Tongue (tissue), 2 donors: Measurements from ENCODE around the gene PREPL. TPM values are rescaled to one million over a fixed set of nuclear protein-coding genes. Genes with fewer than 3 reads are reported as not detected.
A peak's percentile ranks its signal among the peaks of the same experiment; 100 is the strongest.
"Not testable (repeated sequence)": the region's sequence is repeated elsewhere in the genome, so short reads cannot be mapped to it uniquely, and the experiment has no call there.

Source experiments
- DNase-seq: peaks from one replicate; pipeline ENCODE4 v3.0.0-alpha.2; 2015
- total RNA-seq: library from RNA; depleted of rRNA; stranded (reverse); fragments of >200 nt; gene quantifications from one replicate; pipeline ENCODE4 v1.2.3, GENCODE V29; 2014

The PREPL gene
- total RNA-seq, 1 donor from 2014 or later: 193 TPM

DNA sequence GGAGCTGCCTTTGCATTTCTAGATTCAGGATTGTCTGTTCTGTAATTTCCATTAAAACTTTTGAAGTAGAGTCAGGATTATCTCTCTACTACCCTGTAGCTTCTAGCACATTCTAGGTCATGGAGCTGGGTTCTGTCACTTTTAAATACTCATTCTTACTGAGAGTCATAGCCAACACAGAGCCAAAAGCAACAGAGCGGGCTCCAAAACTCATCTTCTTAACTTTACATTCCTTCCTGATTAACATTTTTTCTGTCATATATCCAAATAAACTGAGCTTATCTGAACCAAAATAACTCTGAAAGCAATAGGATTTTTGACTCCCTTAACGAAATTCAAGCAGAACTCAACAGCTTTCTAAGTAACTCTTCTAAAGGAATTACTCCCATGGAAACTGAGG is 12.9 kb downstream of the PREPL start:
- peak; percentile 21 for DNase-seq

GRCh38 chr2:44347526-44347925 is 13.8 kb downstream of the PREPL start:
- DNase-seq: peak; percentile 48

- no peak for DNase-seq
These were observed 18.4 kb downstream of the PREPL start for GRCh38 chr2:44342854-44343253.

DNA sequence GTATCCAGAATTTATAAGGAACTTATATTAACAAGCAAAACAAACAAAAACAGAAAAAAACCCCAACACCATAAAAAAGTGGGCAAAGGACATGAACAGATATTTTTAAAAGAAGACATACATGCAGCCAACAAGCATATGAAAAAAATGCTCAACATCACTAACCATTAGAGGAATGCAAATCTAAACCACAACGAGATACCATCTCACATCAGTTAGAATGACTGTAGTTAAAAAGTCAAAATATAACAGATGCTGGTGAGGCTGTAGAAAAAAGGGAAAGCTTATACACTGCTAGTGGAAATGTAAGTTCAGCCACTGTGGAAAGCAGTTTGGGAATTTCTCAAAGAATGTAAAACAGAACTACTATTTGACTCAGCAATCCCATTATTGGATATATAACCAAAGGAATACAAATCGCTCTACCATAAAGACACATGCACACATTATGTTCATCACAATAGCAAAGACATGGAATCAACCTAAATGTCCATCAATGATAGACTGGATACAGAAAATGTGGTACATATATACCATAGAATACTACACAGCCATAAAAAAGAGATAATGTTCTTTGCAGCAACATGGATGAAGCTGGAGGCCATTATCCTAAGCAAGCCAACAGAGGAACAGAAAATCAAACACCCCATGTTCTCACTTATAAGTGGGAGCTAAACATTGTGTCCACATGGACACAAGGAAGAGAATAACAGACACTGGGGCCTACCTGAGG is 25.3 kb downstream of the PREPL start:
- no peak for DNase-seq

DNA sequence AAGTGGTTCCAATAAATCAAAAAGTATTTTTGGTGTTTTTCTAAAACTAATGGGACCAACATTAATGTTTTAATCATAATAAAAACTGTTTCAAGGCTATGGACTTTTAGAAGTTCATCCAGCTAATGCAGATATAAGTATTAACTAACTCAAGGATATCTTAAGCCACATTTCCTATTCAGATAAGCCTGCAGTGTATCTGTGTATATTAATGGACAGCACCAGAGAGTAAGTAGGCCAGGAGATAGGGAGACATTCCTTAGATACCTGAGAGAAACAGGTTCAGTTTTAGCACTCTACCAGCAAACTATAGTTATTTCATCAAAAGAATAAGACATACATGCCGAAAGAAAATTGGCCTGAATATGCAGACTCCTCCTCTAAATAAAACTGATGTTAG is 27.3 kb downstream of the PREPL start:
- no peak for DNase-seq

DNA sequence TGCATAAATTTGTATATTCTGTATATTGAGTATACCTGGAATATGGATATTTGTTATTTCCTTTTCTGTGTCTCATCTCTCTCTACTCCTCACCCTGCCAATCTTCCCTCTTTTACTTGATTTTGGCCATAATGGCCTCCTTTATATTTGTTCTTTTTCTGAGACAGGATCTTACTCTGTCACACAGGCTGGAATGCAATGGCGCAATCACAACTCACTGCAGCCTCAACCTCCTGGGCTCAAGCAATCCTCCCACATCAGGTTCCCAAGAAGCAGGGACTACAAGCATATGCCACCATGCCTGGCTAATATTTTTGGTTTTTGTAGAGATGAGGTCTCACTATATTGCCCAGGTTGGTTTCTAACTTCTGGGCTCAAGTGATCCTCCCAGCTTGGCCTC is 30.5 kb downstream of the PREPL start:
- DNase-seq: no peak

DNA sequence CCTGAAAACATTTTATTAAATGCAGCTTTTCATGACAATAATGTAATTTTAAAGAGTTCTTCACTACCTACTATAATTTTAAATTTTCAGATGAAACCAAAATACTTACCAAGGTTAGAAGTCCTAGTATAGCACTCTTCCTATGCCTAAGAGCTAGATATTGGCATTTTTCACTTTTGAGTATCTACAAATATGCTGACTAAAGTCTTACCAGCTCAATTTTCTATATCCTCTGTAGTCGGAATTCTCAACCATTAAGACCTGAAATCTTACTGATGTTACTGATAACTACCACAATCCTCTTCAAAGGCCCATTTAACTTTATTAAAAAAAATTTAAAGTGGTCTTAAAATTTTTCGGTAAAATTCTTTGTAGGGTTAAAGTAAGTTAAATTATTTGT is 32.0 kb downstream of the PREPL start:
- no peak for DNase-seq

DNA sequence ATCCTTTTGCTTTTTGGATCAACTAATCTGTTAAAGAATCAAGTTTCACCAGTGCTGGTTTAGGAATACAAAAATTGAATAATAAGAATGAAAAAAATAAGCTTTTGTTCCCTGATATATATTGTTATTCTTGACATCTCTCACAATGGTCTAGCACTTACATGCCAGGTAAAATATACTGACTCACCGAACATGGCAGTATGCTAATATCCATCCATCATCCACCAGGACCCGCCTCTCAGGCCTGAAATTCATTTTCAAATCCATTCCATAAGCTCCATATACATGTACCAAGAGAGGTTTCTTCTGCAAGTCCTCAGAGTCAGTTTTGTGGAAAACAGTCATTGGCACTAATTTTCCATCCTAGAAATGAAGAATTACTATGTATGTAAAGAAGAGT is 32.5 kb downstream of the PREPL start:
- no peak for DNase-seq

DNA sequence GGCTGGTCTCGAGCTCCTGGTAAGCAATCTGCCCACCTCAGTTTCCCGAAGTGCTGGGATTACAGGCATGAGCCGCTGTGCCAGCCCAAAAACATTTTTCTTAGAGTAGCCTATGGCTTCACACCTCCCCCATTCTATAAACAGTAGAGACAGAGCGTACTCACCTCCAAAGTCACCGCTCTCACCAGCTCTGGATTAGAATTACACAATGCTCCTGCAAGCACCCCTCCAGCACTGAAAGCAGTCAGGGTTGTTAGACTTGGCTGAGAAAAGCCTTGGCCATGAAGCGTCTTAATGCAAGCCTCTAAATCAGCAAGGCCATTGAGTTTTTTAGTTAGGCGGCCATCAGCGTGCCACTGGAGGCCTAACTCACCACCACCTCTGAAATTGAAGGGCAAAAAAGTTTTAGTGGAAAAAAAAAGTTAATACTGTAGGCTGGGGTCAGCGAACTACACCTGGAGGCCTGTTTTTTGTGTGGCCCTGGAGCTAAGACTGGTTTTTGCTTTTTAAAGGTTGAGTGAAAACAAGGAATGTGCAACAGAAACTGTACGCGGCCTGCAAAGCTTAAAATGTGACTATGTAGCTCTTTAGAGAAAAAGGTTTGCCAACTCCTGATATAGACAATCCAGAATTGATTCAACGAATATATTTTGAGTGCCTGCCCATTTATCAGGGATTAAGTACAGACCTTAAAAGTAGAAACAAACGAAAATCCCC is 34.6 kb downstream of the PREPL start:
- DNase-seq: no peak

DNA sequence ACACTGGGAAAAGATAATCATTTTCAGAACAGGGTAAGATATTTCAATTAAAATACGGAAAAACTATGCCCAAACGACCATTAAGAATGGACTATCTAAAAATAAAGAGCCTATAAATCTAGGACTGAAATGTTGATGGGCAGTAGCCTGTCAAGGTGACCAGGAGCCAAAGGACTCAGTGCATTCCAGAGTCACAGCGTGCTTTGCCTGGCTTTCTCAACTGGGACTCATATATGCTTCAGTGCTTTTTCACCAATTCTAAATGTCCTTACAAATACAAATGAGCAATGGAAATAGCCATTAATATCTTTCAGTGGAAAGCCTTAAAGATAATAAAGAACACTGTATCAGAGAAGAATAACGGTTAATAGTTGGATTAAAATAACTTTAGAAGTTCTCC is 35.4 kb downstream of the PREPL start:
- DNase-seq: no peak

DNA sequence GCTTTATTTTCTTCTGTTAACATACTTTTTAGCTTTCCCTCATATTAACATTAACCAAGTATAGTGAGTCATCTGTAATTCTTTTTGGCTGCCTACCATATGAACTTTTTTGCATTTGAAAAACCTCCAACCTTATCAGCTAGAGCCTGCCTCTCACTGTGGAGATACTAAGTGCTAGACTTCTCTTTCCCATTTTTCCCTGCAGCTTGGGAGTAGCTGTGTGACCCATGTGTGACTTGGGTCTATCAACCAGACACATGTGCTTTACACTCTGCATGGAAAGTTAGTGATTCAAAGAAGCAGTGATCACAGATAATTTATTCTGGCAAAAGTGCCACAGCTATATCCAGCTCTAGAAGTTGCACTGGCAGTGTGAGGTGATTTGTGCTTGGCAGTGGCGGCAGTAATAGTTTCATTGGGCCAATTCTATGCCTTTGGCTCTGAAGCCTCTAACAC is 36.3 kb downstream of the PREPL start:
- DNase-seq: no peak

- no peak for DNase-seq
These were observed 39.9 kb downstream of the PREPL start for GRCh38 chr2:44321360-44321759.

DNA sequence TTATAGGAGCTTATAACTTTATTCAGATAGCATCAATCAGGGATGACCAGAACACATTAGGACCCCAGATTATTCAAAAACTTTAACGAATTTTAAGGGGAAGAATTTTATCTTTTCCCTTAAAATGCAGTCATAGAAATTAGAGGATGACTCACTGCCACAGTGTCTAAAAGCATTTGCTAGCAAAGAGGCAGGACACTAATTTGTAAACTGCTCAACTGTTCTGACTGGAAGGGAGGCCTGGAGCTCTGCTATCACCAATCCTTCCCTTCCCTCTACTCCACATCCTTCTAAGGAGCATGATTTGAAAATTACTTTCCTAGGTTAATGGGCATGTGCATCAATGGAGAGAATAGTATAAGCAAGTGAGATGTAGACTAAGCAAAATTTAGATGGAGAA is 40.5 kb downstream of the PREPL start:
- no peak for DNase-seq

DNA sequence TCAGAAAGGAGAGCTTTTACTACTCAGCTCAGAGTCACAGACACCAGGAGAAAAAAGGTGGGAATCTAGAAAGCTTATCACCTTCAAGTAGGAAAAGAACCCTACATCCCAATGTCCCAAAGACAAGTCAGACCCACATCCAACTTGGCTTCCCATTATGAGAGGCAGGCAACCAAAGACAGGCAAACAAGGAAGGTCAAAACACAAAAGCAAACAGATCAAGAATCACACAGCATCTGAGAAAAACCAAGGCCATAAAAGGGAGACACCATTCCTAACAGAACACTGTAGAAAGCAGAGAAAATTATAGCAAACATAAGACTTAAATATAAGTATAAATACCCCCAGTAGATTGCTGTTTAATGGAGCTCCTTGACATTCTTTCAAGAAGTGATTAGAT is 45.3 kb downstream of the PREPL start:
- no peak for DNase-seq

DNA sequence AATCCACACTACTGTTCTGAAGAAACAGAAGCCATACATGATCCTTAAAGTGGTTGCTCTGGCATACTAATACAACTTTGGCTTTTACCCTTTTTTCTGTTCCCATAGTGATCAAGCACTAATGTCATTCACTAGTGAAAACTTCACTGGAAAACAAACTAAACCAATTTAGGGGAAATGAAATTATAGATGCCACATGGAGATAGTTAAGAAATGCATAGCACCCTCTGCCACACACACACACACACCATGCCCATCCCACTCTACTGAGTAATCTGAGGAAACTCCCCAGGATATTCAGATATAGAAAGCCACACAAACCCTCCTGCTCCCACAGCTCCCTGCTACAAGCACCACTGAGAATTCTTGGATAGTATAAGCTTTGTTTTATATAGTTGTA is 46.9 kb downstream of the PREPL start:
- DNase-seq: no peak

- no peak for DNase-seq
These were observed 51.0 kb downstream of the PREPL start for GRCh38 chr2:44310287-44310686.

GRCh38 chr2:44305882-44306281 is 55.4 kb downstream of the PREPL start:
- no peak for DNase-seq

- no peak for DNase-seq
These were observed 57.0 kb downstream of the PREPL start for GRCh38 chr2:44304258-44304657.

DNA sequence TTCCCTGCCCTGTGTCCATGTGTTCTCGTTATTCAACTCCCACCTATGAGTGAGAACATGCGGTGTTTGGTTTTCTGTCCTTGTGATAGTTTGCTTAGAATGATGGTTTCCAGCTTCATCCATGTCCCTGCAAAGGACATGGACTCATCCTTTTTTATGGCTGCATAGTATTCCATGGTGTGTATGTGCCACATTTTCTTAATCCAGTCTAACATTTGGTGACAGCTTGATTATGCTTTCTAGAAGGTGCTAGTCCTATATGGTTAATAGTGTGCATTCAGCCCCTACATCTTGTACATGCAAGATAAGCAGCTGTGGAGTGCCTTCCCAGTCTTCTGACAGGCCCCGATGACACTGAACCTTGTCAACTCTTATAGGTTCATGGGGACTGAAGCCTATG is 57.5 kb downstream of the PREPL start:
- not testable (repeated sequence) for DNase-seq

DNA sequence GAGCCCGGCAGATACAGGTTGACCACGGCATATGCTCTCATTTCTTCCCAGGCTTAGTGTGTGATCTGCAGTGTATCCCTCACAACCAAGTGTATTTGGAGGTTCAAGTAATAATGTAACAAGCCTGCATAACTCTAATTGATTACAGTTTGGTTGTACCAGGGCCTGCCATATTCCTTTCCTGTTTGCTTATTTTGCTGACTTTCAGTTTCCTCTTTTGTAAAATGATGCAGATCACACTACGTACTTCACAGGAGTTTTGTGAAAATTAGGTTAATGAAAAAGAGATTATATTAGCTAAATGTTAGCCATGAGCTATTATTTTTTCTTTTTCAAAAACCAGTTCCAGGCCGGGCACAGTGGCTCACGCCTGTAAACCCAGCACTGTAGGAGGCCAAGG is 60.2 kb downstream of the PREPL start:
- no peak for DNase-seq

- DNase-seq: no peak
These were observed 61.7 kb downstream of the PREPL start for GRCh38 chr2:44299635-44300034.

- no peak for DNase-seq
These were observed 63.9 kb downstream of the PREPL start for GRCh38 chr2:44297431-44297830.

DNA sequence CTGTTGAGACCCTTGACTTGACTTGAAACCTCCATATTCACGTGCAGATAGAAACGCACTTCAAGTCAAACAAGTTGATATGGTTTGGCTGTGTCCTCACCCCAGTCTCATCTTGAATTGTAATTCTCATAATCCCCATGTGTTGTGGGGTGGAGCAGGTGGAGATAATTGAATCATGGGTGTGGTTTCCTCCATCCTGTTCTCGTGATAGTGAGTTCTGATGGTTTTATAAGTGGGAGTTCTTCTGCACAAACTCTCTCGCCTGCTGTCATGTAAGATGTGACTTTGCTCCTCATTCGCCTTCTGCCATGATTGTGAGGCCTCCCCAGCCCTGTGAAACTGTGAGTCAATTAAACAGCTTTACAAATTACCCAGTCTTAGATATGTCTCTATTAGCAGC is 64.6 kb downstream of the PREPL start:
- no peak for DNase-seq
